OCI-M2 (cell line): Measurements from ENCODE around the gene NEU1.
"Not testable (repeated sequence)": the region's sequence is repeated elsewhere in the genome, so short reads cannot be mapped to it uniquely, and the experiment has no call there.

Experiments used
- DNase-seq: peaks from one replicate; lab custom pipeline; 2025; ENCODE audit not compliant: unreplicated experiment; lab: John Stamatoyannopoulos, UW

The NEU1 gene

DNA sequence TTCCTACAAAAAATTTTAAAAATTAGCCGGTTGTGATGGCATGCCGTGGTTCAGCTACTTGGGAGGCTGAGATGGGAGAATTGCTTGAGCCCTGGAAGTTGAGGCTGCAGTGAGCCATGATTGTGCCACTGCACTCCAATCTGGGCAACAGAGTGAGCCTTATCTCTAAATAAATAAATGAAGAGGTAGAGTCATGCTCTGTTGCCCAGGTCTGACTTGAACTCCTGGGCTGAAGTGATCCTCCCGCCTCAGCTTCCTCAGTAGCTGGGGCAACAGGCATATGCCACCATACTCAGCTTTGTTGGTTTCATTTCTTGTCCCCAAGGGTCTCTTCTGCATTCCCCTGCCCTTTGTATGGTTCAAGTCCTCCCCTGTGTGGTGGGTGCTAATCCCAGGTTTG is 18.1 kb downstream of the NEU1 start:
- DNase-seq = no peak

DNA sequence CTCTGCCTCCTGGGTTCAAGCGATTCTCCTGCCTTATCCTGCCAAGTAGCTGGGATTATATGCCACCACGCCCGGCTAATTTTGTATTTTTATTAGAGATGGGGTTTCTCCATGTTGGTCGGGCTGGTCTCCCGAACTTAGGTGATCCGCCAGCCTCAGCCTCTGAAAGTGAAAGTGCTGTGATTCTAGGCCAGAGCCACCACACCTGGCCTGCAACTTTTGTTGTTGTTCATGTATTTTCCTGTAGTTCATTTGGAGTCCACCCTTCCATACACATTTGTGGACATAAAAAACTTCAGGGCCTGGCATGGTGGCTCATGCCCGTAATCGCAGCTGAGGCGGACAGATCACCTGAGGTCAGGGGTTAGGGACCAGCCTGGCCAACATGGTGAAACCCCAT is 20.6 kb downstream of the NEU1 start:
- DNase-seq = no peak

DNA sequence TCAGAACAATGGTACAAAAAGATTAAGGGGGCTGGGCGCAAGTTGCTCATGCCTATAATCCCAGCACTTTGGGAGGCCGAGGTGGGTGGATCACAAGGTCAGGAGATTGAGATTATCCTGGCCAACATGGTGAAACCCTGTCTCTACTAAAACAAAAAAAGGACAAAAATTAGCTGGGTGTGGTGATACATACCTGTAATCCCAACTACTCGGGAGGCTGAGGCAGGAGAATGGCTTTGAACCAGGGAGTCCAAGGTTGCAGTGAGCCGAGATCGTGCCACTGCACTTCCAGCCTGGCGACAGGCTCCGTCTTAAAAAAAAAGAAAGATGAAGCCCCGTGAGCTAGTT is 22.9 kb downstream of the NEU1 start:
- not testable (repeated sequence) for DNase-seq

DNA sequence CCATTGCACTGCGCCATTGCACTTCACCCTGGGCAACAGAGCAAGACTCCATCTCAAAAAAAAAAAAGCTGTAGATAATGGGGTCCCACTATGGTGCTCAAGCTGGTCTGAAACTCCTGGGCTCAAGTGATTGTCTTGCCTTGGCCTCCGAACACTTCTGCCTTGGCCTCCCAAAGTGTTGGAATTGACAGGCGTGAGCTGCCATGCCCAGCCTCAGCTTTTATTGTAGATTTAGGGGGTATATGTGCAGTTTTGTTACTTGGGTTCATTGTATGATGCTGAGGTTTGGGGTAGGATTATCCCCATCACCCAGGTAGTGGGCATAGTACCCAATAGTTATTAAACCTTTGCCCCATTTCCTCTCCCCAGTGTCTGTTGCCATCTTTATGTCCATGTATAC is 23.7 kb downstream of the NEU1 start:
- no peak for DNase-seq

DNA sequence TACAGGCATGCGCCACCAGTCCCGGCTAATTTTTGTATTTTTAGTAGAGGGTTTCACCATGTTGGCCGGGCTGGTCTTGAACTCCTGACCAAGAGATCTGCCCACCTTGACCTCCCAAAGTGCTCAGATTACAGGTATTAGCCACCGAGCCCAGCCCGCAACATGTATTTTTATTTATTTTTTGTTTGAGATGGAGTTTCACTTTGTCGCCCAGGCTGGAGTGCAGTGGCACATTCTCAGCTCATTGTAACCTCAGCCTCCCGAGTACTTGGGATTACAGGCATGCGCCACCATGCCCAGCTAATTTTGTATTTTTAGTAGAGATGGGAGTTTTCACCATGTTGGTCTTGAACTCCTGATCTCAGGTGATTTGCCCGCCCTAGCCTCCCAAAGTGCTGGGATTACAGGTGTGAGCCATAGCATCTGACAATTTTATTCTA is 24.5 kb downstream of the NEU1 start:
- not testable (repeated sequence) for DNase-seq

DNA sequence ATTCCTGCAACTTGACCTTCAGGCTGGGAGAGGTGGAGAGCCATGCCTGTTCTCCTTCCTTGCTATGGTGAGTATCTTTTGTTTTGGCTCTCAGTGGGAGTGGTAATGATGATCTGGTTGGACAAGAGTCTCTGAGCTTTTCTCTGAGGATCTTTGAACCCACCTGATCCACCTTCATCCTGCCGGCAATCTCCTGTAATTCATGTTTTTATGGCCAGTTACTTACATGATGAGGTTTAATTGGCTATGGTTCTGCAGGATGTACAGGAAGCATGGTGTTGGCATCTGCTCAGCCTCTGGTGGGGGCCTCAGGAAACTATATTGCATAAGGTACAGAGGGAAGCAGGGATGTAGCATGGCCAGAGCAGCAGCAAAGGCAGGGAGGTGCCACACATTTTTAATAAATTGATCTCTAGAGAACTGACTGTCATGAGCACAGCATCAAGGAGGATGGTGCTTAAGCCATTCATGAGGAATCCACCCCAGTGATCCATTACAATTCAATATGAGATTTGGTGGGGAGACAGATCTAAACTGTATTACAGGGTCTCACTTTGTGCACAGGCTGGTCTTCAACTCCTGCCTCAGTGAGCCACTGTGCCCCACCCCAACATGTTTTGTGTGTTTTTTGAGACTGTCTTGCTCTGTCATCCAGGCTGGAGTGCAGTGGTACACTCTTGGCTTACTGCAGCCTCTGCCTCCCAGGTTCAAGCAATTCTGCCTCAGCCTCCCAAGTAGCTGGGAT is 25.1 kb downstream of the NEU1 start:
- DNase-seq = no peak

DNA sequence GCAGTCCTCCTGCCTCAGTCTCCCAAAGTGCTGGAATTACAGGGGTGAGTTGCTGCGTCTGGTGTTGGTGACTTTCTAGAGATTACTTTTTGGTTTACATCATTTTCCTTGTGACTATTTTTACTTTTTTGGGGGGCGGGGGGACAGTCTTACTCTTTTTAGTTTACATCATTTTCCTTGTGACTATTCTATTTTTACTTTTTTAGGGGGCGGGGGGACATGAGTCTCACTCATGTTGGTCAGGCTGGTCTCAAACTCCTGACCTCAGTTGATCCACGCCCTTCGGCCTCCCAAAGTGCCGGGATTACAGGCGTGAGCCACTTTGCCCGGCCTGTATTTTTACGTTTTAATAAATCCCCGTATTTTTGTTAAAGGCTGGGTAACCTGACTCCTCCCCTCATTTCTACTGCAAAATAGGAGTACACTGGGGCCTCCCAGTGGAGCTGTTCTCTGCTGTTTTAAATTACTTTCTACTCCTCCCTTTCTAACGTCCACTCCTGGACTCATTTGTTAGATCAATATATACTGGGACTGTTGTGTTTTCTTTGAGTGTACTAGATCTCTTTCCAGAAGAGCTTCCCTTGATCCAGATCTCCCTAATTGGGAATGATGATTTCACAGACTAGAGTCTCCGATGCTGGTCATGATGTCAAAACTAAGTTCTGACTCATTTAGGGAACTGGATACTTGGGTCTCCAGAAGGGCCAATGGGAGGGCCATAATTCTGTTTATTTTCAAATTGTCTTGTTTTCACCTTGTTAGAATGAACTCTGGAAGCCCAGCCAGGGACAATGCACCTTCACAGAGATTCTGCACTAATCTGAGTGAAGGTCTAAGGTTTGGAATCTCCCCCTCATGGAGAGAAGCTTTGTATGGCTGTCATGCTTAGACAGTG is 25.9 kb downstream of the NEU1 start:
- DNase-seq = no peak

DNA sequence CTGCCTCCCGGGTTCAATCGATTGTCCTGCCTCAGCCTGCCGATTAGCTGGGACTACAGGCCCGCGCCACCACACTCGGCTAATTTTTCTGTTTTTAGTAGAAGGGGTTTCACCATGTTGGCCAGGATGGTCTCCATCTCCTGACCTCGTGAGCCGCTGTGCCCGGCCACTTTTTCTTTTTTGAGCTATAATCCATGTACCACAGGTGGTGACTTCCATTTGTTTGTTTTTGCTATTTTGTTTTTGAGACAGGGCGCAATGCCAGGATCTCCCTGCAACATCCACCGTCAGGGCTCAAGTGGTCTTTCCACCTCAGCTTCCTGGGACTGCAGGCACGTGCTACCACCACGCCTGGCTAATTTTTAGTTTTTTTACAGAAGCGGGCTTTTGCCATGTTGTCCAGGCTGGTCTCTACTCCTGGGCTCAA is 26.6 kb downstream of the NEU1 start:
- DNase-seq = no peak

DNA sequence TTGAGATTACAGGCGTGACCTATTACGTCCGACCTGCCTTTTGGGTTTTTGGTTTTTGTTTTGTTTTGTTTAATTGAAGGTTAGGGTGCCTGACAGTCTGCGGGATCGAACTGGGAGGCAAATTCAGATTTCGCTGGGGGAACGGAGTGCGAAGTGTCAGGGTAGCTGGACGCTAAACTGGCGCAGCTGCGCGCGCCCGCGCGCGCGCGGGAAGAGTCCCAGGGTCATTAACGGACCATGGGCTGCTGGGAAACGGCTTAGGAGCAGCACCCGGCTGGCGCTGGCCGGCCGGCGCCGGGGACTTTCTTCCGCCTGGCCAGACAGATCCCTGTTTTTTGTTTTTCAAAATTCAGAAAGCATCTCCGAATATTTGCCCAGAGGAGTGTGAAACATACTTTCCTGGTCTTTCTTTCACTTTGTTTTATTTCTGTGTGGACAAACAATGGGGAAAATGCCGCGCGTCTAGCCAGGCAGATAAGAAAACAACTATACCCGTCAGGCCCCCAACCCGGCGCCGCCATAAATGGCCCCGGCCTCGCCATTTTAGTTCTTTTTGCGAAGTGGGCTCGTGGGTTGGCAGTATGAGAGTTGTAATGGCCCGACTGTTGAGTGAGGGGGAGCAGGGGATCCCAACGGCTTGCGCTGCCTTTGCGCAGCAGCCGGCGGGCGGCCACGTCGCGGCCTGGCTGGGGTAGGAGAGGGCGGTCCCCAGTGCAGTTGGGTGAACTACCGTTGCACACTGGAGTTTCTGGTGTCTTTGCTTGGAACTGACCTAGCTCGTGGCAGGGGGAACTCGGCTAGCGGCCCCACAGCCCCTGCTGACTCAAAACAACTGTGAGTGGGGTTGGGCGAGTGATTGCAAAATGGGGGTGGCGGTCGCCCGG is 28.0 kb downstream of the NEU1 start:
- peak; percentile 94 for DNase-seq

DNA sequence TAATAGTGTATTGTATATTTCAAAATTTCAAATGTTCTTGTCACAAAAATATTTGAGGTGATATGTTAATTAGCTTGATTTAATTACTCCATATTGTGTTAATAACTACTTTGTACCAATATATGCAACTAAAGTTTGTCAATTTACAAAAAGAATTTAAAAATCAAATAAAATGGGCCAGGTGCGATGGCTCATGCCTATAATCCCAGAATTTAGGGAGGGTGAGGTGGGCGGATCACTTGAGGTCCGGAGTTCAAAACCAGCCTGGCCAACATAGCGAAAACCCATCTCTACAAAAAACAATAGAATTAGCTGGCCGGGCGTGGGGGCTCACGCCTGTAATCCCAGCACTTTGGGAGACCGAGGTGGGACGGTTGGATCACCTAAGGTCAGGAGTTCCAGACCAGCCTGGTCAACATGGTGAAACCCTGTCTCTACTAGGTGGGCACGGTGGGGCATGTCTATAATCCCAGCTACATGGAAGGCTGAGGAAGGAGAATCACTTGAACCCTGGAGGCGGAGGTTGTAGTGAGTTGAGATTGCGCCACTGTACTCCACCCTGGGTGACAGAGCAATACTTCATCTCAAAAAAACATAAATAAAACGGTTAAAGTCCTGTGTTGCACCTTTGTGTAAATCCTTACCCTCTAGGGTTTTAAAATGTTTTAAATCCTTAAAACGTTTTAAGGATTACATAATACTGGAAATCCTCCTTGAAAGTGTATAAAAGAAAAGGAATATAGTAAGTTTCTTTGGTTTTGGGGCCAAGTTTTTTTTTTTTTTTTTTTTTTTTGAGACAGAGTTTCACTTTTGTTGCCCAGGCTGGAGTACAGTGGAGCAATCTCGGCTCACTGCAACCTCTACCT is 31.0 kb downstream of the NEU1 start:
- no peak for DNase-seq

DNA sequence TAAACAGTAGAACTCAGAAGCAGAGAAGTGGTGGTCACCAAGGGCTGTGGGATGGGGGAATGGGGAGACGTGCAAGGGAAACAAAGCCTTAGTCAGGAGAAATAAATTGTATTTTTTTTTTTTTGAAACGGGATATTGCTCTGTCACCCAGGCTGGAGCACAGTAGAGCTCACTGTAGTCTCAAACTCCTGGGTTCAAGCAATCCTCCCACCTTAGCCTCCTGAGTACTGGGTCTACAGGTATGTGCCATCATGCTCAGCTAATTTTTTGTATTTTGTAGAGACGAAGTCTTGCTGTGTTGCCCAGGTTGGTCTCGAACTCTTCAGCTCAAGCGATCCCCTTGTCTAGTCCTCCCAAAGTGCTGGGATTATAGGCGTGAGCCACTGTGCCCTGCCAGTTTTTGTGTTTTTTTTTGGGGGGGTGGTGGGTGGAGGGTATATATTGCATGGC is 31.7 kb downstream of the NEU1 start:
- no peak for DNase-seq

DNA sequence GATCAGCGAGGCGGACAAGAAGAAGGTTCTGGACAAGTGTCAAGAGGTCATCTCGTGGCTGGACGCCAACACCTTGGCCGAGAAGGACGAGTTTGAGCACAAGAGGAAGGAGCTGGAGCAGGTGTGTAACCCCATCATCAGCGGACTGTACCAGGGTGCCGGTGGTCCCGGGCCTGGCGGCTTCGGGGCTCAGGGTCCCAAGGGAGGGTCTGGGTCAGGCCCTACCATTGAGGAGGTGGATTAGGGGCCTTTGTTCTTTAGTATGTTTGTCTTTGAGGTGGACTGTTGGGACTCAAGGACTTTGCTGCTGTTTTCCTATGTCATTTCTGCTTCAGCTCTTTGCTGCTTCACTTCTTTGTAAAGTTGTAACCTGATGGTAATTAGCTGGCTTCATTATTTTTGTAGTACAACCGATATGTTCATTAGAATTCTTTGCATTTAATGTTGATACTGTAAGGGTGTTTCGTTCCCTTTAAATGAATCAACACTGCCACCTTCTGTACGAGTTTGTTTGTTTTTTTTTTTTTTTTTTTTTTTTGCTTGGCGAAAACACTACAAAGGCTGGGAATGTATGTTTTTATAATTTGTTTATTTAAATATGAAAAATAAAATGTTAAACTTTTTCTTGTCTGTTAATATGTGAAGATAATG is 32.9 kb downstream of the NEU1 start:
- DNase-seq = no peak

DNA sequence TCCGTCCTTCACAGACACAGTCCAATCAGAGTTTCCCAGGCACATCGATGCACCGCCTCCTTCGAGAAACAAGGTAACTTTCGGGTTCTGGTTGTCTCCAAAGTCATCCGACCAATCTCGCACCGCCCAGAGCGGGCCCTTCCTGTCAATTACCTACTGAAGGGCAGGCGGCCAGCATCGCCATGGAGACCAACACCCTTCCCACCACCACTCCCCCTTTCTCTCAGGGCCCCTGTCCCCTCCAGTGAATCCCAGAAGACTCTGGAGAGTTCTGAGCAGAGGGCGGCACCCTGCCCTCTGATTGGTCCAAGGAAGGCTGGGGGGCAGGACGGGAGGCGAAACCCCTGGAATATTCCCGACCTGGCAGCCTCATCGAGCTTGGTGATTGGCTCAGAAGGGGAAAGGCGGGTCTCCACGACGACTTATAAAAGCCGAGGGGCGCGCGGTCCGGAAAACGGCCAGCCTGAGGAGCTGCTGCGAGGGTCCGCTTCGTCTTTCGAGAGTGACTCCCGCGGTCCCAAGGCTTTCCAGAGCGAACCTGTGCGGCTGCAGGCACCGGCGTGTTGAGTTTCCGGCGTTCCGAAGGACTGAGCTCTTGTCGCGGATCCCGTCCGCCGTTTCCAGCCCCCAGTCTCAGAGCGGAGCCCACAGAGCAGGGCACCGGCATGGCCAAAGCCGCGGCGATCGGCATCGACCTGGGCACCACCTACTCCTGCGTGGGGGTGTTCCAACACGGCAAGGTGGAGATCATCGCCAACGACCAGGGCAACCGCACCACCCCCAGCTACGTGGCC is 35.1 kb downstream of the NEU1 start, which contains the start of gene HSPA1B:
HSPA1B (plus strand) TSS at position 453 of the 794 bp plus-strand sequence; CDS start at position 666, 213 bp downstream.
- peak; percentile 97 for DNase-seq

DNA sequence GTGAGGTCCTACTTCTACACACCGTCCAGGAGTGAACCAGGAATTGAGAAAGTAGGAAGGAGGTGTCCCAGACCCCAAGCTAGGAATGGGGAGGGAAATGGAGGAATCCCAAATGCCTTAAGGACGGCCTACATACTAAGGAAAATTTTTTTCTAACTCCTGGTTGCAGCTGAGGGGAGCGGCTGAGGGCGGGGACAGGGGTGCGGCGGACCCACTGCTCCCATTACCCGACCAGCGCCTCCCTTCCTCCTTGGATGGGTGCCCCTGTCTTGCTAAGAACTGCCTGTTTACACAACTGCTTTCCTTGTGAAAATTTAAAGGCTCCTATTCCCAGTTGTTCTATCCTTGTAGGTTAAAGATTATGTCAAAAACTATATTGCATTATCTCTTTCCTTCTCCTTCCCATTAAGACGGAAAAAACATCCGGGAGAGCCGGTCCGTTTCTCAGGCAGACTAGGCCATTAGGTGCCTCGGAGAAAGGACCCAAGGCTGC is 35.8 kb downstream of the NEU1 start:
- peak; percentile 91 for DNase-seq

DNA sequence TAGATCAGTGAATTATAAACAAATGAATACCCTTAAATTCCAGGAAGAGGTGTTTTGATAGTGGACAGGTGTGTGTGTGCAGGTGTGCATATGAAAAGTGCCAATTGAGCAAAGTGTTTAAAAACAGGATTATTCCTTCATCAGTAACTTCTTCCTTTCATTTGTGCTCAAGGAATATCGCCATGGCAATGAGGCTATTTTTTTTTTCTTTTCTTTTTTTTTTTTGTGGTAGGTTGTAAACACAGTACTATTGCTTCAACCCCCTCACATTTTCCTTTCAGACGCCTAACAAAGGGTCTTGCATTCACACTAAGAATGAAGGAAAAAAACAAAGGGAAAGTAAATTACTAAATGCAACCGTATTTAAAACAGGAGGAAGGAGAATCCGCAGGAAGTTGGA is 37.1 kb downstream of the NEU1 start:
- DNase-seq = no peak

DNA sequence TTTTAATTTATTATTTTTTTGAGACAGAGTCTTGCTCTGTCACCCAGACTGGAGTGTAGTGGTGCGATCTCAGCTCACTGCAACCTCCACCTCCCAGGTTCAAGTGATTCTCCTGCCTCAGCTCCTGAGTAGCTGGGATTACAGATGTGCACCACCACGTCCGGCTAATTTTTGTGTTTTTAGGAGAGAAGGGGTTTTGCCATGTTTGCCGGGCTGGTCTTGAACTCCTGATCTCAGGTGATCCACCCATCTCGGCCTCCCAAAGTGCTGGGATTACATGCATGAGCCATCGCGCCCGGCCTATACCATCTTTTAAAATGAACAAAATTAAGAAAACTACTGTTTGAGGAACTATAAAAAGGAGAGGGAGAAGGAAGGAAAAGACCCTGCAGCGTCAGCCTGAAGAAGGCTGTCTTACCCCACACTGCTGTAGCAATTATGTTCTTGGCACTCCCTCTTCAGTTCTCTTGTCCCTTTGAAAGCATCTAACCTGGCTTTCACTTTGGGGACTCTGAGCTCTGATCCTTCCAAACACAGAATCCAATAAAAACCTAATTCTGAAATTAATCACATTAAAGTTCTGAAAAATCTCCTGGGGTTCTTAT is 38.9 kb downstream of the NEU1 start:
- DNase-seq = not testable (repeated sequence)

DNA sequence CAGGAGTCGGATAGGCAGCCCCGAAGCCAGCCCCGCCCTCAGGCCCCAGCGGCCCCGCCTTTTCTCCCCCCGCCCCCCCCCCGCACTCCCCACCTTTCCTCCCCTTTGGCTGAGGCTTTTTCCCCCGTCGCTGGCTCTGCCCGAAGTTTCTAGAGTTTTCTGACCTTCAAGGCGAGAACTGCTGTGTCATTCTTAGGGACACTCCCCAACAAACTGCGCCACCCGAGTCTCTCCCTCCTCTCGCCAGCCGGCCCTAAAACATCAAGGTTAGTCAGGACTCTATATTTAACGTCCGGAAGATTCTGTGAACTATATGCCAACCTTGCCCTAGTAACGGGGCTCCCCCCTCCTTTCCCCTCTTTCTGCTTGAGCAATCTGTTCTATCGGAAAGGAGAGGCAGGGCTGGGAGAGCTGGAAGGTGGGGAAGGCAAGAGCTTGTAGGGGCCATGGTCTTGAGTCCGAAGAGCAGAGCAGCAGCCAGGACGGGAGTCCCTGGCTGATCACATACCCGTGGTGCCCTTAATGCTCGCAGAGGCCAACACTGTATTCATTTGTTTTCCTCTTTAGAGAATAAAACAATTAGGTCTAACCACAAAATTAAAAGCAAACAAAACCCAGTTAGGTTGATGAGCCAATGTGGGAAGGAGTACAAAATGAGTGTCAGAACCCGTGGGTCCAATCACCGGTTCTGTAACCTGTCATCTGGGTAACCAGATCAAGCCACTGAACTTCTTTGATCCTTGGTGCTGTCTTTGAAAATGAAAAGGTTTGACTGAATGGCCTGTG is 40.4 kb downstream of the NEU1 start:
- DNase-seq = no peak
